Measurements from ENCODE around the gene COX7A2.

GRCh38 chr6:75273009-75273408, 29.4 kb upstream of the COX7A2 start:
- TF ChIP-seq CTCF (IDR thresholded peaks at IDR 0.05) (no peak), POLR2A (IDR thresholded peaks at IDR 0.05) (no peak)

All from uterus (tissue), 2 donors.